ENCODE data around the gene PRPF6. TPM values are rescaled to one million over a fixed set of nuclear protein-coding genes. Genes with fewer than 3 reads are reported as not detected.

Gene PRPF6
- total and polyA plus RNA-seq, 2 donors from 2014 or later: 51.3 to 73.3 TPM

GRCh38 chr20:63966944-63967322, 14.0 kb upstream of the PRPF6 start:
- no peak overlapping the region for H3K27ac ChIP-seq (ENCODE audit: low read depth in 2 of 2, low read length in 2 of 2)
- H3K27me3 ChIP-seq (ENCODE audit: control insufficient read depth, insufficient read depth, low read length): no peaks in the 10 kb centered on the region
- no peak for TF ChIP-seq CTCF (IDR thresholded peaks at IDR 0.05; ENCODE audit: borderline replicate concordance, extremely low read depth, insufficient read depth)
- peaks cover 7 to 13% (median 13%) of the 10 kb centered on the region in 3 donors for H3K36me3 ChIP-seq (ENCODE audit: control insufficient read depth in 2 of 3, insufficient read depth in 3 of 3, low read length in 3 of 3)
- DNase-seq (peak in 1 of 5 donors; percentile 34), FAIRE-seq (no peak)
- intact Hi-C loops (cut with DNase I): no loop called here
- H3K4me3 ChIP-seq (ENCODE audit: low read length in 3 of 3): no peak overlapping the region
- H3K9ac ChIP-seq (ENCODE audit: low read length in 3 of 3): no peak overlapping the region
- no peaks in the 10 kb centered on the region for H3K9me3 ChIP-seq (ENCODE audit: control insufficient read depth in 2 of 3, insufficient read depth in 1 of 3, low read length in 3 of 3)
- peaks cover 0 to 10% (median 4%) of the 10 kb centered on the region in 3 donors for H3K4me1 ChIP-seq (ENCODE audit: control insufficient read depth in 2 of 3, insufficient read depth in 2 of 3, low read depth in 1 of 3, low read length in 3 of 3)

GRCh38 chr20:63967330-63968135, 13.4 kb upstream of the PRPF6 start:
- Histone ChIP-seq H3K27me3 (ENCODE audit: control insufficient read depth, insufficient read depth, low read length) (no peaks in the 10 kb centered on the region), H3K4me1 (ENCODE audit: control insufficient read depth in 2 of 3, insufficient read depth in 2 of 3, low read depth in 1 of 3, low read length in 3 of 3) (peaks cover 0 to 10% (median 4%) of the 10 kb centered on the region in 3 donors), H3K9ac (ENCODE audit: low read length in 3 of 3) (no peak overlapping the region), H3K9me3 (ENCODE audit: control insufficient read depth in 2 of 3, insufficient read depth in 1 of 3, low read length in 3 of 3) (no peaks in the 10 kb centered on the region), H3K36me3 (ENCODE audit: control insufficient read depth in 2 of 3, insufficient read depth in 3 of 3, low read length in 3 of 3) (peaks cover 7 to 13% (median 13%) of the 10 kb centered on the region in 3 donors), H3K27ac (ENCODE audit: low read depth in 2 of 2, low read length in 2 of 2) (no peak overlapping the region), H3K4me3 (ENCODE audit: low read length in 3 of 3) (no peak overlapping the region)
- DNase-seq (peak in 1 of 5 donors; percentile 39), FAIRE-seq (no peak)
- intact Hi-C loops (cut with DNase I): no loop called here
- no peak for TF ChIP-seq CTCF (IDR thresholded peaks at IDR 0.05; ENCODE audit: borderline replicate concordance, extremely low read depth, insufficient read depth)

- Histone ChIP-seq H3K9me3 (ENCODE audit: control insufficient read depth in 2 of 3, insufficient read depth in 1 of 3, low read length in 3 of 3) (no peaks in the 10 kb centered on the region), H3K27me3 (ENCODE audit: control insufficient read depth, insufficient read depth, low read length) (no peaks in the 10 kb centered on the region), H3K4me3 (ENCODE audit: low read length in 3 of 3) (peak overlapping the region; percentile 40 to 70 (median 52)), H3K27ac (ENCODE audit: low read depth in 2 of 2, low read length in 2 of 2) (peak overlapping the region; percentile 9 to 45), H3K4me1 (ENCODE audit: control insufficient read depth in 2 of 3, insufficient read depth in 2 of 3, low read depth in 1 of 3, low read length in 3 of 3) (peaks cover 0 to 10% (median 4%) of the 10 kb centered on the region in 3 donors), H3K9ac (ENCODE audit: low read length in 3 of 3) (peak overlapping the region in 2 of 3 donors; percentile 60 to 89), H3K36me3 (ENCODE audit: control insufficient read depth in 2 of 3, insufficient read depth in 3 of 3, low read length in 3 of 3) (peaks cover 7 to 13% (median 10%) of the 10 kb centered on the region in 3 donors)
- FAIRE-seq (no peak), DNase-seq (peak in 2 of 5 donors; percentile 1 to 37)
- intact Hi-C loops (cut with DNase I): no loop called here
- no peak for TF ChIP-seq CTCF (IDR thresholded peaks at IDR 0.05; ENCODE audit: borderline replicate concordance, extremely low read depth, insufficient read depth)
Measured at GRCh38 chr20:63968136-63968927, 12.6 kb upstream of the PRPF6 start.
